Uterus (tissue), 2 donors: ENCODE data around the gene NEDD4L.

ENCODE experiments used
- POLR2A ChIP-seq, 2 donors: fragments of 450-650 bp; IDR thresholded peaks; one replicate each; pipeline ENCODE4 v1.6.1; 2016; ENCODE audit warnings: antibody characterized with exemption in 2 of 2, mild to moderate bottlenecking in 1 of 2, moderate library complexity in 1 of 2
- TF ChIP-seq, protein P1 (sequence below), 4 experiments: fragments of 200-600 bp in 2 of 4; fragments of 450-650 bp in 2 of 4; sonication (generic) in 2 of 4; IDR thresholded peaks; one replicate each; pipeline ENCODE4 v1.5.1; 2016 to 2019; ENCODE audit warnings: antibody characterized with exemption in 4 of 4, mild to moderate bottlenecking in 2 of 4, moderate library complexity in 1 of 4

DNA sequence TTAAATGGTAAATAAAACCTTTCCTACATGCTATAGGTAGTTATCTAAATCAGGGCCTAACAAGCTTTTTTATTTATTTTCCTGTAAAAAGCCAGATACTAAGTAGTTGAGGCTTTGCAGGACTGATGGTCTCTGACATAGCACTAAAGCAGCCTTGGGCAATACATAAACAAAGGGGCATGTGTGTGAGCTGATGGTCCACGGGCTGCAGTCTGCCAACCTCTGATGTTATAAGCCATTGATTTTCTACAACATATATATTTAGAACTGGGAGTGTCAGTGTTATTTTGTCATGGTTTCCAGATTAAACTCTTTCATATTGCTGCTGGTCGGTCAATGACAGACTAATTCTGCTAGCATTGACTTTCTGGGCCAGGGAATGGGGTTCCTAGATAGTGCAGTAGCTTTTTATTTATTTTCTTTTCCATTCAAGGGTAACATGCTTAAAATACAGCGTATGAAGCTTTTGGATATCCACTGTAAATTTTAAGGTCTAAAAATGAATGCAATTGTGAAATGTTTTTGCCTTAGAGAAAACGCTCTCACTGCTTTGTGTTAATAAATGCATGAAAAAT lies 134.0 kb downstream of the NEDD4L start:
- TF ChIP-seq POLR2A (IDR thresholded peaks at IDR 0.05), result no peak
- TF ChIP-seq, protein P1, sequence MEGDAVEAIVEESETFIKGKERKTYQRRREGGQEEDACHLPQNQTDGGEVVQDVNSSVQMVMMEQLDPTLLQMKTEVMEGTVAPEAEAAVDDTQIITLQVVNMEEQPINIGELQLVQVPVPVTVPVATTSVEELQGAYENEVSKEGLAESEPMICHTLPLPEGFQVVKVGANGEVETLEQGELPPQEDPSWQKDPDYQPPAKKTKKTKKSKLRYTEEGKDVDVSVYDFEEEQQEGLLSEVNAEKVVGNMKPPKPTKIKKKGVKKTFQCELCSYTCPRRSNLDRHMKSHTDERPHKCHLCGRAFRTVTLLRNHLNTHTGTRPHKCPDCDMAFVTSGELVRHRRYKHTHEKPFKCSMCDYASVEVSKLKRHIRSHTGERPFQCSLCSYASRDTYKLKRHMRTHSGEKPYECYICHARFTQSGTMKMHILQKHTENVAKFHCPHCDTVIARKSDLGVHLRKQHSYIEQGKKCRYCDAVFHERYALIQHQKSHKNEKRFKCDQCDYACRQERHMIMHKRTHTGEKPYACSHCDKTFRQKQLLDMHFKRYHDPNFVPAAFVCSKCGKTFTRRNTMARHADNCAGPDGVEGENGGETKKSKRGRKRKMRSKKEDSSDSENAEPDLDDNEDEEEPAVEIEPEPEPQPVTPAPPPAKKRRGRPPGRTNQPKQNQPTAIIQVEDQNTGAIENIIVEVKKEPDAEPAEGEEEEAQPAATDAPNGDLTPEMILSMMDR (IDR thresholded peaks at IDR 0.05), result no peak
